Esophagus muscularis mucosa (tissue), 4 donors: ENCODE measurements around the gene C1QTNF1. TPM values are rescaled to one million over a fixed set of nuclear protein-coding genes. Genes with fewer than 3 reads are reported as not detected.

Experiments
- DNase-seq: peaks from one replicate; pipeline ENCODE4 v3.0.0-alpha.2; 2017; ENCODE audit errors: extremely low spot score
- H3K27ac ChIP-seq, 4 donors: fragments of 200-600 bp; sonication (generic); replicated peaks in 1 of 4; 1 replicate in 3 of 4; 2 replicates in 1 of 4; pipeline ENCODE4 v1.5.1; 2016 to 2019; ENCODE audit warnings: mild to moderate bottlenecking in 1 of 4
- H3K27me3 ChIP-seq, 4 donors: fragments of 200-600 bp; sonication (generic); one replicate each; pipeline versions ENCODE4 v1.5.1 to v1.6.0; 2016 to 2019
- H3K36me3 ChIP-seq, 4 donors: fragments of 200-600 bp; sonication (generic); one replicate each; pipeline ENCODE4 v1.5.1; 2016 to 2019
- H3K4me1 ChIP-seq, 4 donors: fragments of 200-600 bp; sonication (generic); one replicate each; pipeline ENCODE4 v1.5.1; 2016 to 2019
- H3K4me3 ChIP-seq, 4 donors: fragments of 200-600 bp; sonication (generic); 1 replicate in 2 of 4; 2 replicates in 2 of 4; pipeline ENCODE4 v1.5.1; 2016 to 2019; ENCODE audit warnings: mild to moderate bottlenecking in 4 of 4, moderate library complexity in 1 of 4
- H3K9me3 ChIP-seq, 4 donors: fragments of 200-600 bp; sonication (generic); 1 replicate in 3 of 4; 2 replicates in 1 of 4; pipeline ENCODE4 v1.5.1; 2016 to 2019
- EP300 ChIP-seq: sonication (generic); formaldehyde crosslinking; IDR thresholded peaks from one replicate; pipeline ENCODE4 v1.6.1; 2017; ENCODE audit warnings: antibody characterized with exemption
- POLR2A ChIP-seq: fragments of 450-650 bp; IDR thresholded peaks from one replicate; pipeline ENCODE4 v1.6.1; 2017; ENCODE audit warnings: antibody characterized with exemption, moderate library complexity, mild to moderate bottlenecking, low read depth
- POLR2AphosphoS5 ChIP-seq, 2 donors: sonication (generic); formaldehyde crosslinking; IDR thresholded peaks; one replicate each; pipeline ENCODE4 v1.6.1; 2017; ENCODE audit warnings: antibody characterized with exemption in 2 of 2
- WGBS: methylation state at CpG from one replicate; pipeline ENCODE4 v1.1.5; 2018; 5-methylcytosine and 5-hydroxymethylcytosine counted together
- intact Hi-C: fragments of 100-400 bp; cut with DNase I; formaldehyde crosslinking; loops from one replicate; pipeline ENCODE4 v1.15.1; 2023
- total RNA-seq, 4 donors: library from RNA; depleted of rRNA; stranded (reverse); fragments of >200 nt; gene quantifications; one replicate each; pipeline versions ENCODE4 v1.1.0 to v1.2.1, GENCODE V29; 2016
- TF ChIP-seq, protein P1 (sequence below), 3 experiments: fragments of 200-600 bp in 2 of 3; fragments of 450-650 bp in 1 of 3; sonication (generic) in 2 of 3; IDR thresholded peaks; one replicate each; pipeline ENCODE4 v1.5.1; 2017 to 2019; ENCODE audit warnings: antibody characterized with exemption in 3 of 3, mild to moderate bottlenecking in 2 of 3, moderate library complexity in 1 of 3

The C1QTNF1 gene
- total RNA-seq, 4 donors from 2014 or later: 31.1 to 115 (median 70.4) TPM

DNA sequence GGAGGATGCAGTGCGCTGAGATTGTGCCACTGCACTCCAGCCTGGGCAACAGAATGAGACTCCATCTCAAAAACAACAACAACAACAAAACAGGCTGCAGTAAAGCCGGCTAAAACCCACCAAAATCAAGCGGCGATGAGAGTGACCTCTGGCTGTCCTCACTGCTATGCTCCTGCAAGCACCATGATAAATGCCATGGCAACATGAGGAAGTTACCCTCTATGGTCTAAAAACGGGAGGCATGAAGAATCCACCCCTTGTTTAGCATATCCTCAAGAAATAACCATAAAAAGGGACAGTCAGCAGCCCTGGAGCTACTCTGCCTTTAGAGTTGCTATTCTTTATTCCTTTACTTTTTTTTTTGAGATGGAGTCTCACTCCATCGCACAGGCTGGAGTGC lies 35.8 kb upstream of the C1QTNF1 start:
- no peak overlapping the region for H3K27ac ChIP-seq
- no peak for TF ChIP-seq POLR2AphosphoS5 (IDR thresholded peaks at IDR 0.05)
- no peak for TF ChIP-seq POLR2A
- TF ChIP-seq, protein P1, sequence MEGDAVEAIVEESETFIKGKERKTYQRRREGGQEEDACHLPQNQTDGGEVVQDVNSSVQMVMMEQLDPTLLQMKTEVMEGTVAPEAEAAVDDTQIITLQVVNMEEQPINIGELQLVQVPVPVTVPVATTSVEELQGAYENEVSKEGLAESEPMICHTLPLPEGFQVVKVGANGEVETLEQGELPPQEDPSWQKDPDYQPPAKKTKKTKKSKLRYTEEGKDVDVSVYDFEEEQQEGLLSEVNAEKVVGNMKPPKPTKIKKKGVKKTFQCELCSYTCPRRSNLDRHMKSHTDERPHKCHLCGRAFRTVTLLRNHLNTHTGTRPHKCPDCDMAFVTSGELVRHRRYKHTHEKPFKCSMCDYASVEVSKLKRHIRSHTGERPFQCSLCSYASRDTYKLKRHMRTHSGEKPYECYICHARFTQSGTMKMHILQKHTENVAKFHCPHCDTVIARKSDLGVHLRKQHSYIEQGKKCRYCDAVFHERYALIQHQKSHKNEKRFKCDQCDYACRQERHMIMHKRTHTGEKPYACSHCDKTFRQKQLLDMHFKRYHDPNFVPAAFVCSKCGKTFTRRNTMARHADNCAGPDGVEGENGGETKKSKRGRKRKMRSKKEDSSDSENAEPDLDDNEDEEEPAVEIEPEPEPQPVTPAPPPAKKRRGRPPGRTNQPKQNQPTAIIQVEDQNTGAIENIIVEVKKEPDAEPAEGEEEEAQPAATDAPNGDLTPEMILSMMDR (IDR thresholded peaks at IDR 0.05): no peak
- TF ChIP-seq EP300: no peak
- peaks cover 16 to 26% (median 26%) of the 10 kb centered on the region in 4 donors for H3K4me1 ChIP-seq
- 78% methylated on average over 3 of the region's 6 CpGs for WGBS
- no peaks in the 10 kb centered on the region for H3K9me3 ChIP-seq
- DNase-seq: no peak
- intact Hi-C loops: no loop called here
- H3K4me3 ChIP-seq: no peak overlapping the region
- H3K27me3 ChIP-seq: no peaks in the 10 kb centered on the region
- peaks cover 4 to 37% (median 33%) of the 10 kb centered on the region in 4 donors for H3K36me3 ChIP-seq

DNA sequence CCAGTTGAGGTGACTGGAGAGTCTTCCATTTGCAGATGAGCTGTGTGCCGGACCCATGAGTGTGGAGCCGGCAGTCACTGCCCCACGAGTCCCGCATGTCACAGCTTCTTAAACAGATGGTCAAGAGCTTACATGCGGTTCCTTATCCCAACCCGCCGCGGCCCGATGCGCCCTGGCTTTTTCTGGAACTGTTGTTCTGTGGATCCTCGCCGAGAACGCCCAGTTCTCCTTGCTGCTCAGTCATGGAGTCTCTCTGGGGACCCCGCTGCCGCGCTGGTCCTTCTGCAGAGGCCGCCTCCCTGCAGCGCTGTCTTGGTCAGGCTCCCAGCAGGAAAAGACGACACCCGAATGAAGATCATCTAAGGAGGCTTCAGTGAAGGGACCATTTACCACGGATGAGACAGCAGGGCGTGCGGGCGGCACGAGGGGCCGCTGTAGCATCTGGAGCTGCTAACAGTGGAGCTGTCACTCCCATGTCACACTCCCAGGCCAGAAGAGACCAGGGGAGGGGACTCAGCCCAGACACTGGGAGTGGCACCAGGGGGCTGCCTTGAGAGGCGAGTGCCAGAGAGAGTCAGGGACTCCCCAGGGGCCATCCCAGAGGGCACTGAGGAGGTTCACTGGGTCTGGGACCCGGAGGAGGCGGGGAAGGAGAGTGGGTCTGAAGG lies 33.5 kb upstream of the C1QTNF1 start:
- Histone ChIP-seq H3K27ac (no peak overlapping the region), H3K36me3 (peaks cover 4 to 59% (median 54%) of the 10 kb centered on the region in 4 donors), H3K27me3 (no peaks in the 10 kb centered on the region), H3K4me3 (no peak overlapping the region), H3K9me3 (no peaks in the 10 kb centered on the region), H3K4me1 (peaks cover 16 to 29% (median 27%) of the 10 kb centered on the region in 4 donors)
- intact Hi-C loops: no loop called here
- no peak for DNase-seq
- 96% methylated on average over 29 of the region's 29 CpGs for WGBS
- TF ChIP-seq POLR2AphosphoS5 (IDR thresholded peaks at IDR 0.05): no peak
- TF ChIP-seq, protein P1 (IDR thresholded peaks at IDR 0.05): no peak
- no peak for TF ChIP-seq POLR2A
- no peak for TF ChIP-seq EP300

DNA sequence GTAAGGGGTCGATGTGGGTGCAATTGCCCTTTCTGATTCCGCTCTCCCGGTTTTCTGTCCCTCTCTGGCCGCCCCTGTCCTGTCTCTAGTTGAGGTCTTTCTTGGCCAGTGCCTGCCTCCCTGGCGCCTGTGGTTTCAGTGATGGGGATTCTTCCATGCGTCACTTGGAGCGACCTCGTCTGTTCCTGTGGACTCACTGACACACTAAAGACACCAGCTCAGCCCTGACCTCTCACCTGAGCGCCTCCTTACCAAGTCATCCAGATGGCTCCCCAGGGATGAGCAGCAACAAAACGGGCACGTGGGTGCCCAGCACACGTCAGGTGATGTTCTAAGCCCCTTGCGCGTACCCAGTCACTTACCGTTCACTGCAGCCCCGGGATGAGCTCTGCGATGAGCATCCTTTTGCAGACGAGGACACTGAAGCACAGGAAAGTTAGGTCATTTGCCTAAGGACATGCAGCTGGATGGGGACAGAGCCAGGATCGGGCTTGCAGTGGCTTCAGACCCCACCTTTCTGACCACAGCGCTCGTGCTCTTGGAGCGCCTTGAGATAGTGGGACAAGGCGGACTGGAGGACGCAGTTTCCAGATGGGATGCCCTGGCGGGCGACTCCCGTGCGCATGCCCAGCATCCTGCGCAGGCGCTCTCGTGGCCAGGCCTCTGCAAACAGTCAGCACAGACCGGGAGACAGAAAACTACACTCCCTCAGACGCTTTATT lies 32.8 kb upstream of the C1QTNF1 start:
- H3K27ac ChIP-seq: no peak overlapping the region
- H3K9me3 ChIP-seq: no peaks in the 10 kb centered on the region
- peaks cover 19 to 32% (median 25%) of the 10 kb centered on the region in 4 donors for H3K4me1 ChIP-seq
- DNase-seq: no peak
- no peak overlapping the region for H3K4me3 ChIP-seq
- TF ChIP-seq, protein P1 (IDR thresholded peaks at IDR 0.05): no peak
- TF ChIP-seq POLR2A (no peak), POLR2AphosphoS5 (IDR thresholded peaks at IDR 0.05) (no peak), EP300 (no peak)
- intact Hi-C loops: no loop called here
- WGBS: 95% methylated on average over 29 of the region's 33 CpGs
- no peaks in the 10 kb centered on the region for H3K27me3 ChIP-seq
- peaks cover 4 to 66% (median 61%) of the 10 kb centered on the region in 4 donors for H3K36me3 ChIP-seq

DNA sequence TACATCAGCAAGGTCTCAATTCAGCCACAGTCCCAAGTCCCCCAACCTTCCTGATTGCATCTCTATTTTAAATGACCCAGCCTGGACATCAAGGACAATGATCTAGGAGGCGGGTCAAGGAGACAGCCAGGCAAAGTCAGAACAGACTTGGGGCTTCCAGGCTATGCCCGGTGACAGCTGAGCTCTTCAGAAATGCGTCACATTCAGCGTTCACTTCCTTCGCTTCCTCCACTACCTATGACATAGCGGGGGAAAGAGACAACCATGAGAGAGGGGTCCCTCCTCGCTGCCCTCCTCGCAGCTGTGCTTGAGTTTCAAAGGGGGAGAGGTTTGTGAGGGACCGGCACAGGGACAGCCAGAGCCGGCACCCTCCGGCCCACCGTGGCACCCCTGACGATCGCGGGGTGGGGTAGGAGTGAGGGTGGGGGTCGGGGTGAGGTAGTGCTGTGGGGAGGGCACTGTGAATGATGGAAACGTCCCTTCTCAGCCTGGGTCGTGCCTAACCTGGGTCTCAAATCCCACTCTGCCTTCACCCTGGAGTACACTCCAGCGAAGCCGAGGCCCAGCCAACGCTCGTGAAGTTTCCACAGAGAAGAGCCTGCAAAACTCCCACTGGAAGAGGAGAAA lies 31.9 kb upstream of the C1QTNF1 start:
- 95% methylated on average over 22 of the region's 22 CpGs for WGBS
- DNase-seq: no peak
- H3K36me3 ChIP-seq: peaks cover 10 to 75% (median 70%) of the 10 kb centered on the region in 4 donors
- H3K4me1 ChIP-seq: peaks cover 18 to 30% (median 20%) of the 10 kb centered on the region in 4 donors
- H3K27me3 ChIP-seq: no peaks in the 10 kb centered on the region
- H3K27ac ChIP-seq: no peak overlapping the region
- no peak overlapping the region for H3K4me3 ChIP-seq
- intact Hi-C loops: no loop called here
- H3K9me3 ChIP-seq: no peaks in the 10 kb centered on the region
- TF ChIP-seq, protein P1 (IDR thresholded peaks at IDR 0.05): no peak
- TF ChIP-seq POLR2AphosphoS5 (IDR thresholded peaks at IDR 0.05): no peak
- no peak for TF ChIP-seq EP300
- no peak for TF ChIP-seq POLR2A
